Activated CD8-positive, alpha-beta memory T cell treated with anti-CD3 and anti-CD28 coated beads, Interleukin-2, amount 10 ng/mL, durations not matched to agents 7 days and 5 days (primary cell): ENCODE data around the gene TMEM255A. TPM values are rescaled to one million over a fixed set of nuclear protein-coding genes. Genes with fewer than 3 reads are reported as not detected.
"Not testable (repeated sequence)": the region's sequence is repeated elsewhere in the genome, so short reads cannot be mapped to it uniquely, and the experiment has no call there.

Experiments
- ATAC-seq: fragments of 150-1000 bp; cut with Tn5 transposase; one replicate; pipeline ENCODE4 v1.10.0; 2021; ENCODE audit warnings: moderate library complexity
- CTCF ChIA-PET: fragments of 350-600 bp; sonication (Branson Sonifier 250); formaldehyde crosslinking; loops from one replicate; lab custom pipeline; 2021; ENCODE audit warnings: antibody characterized with exemption; lab: Charles Lee
- DNase-seq: peaks from one replicate; pipeline ENCODE4 v3.0.0-alpha.2; 2020
- H3K27ac Mint-ChIP-seq: one replicate; pipeline ENCODE4 v1.8.0; 2021; ENCODE audit warnings: mild to moderate bottlenecking, mixed read lengths
- H3K27me3 Mint-ChIP-seq: one replicate; pipeline ENCODE4 v1.8.0; 2021; ENCODE audit warnings: mixed read lengths
- H3K36me3 Mint-ChIP-seq: one replicate; pipeline ENCODE4 v1.8.0; 2021; ENCODE audit warnings: mild to moderate bottlenecking, mixed read lengths
- H3K4me1 Mint-ChIP-seq: one replicate; pipeline ENCODE4 v1.8.0; 2021; ENCODE audit warnings: mixed read lengths
- H3K4me3 Mint-ChIP-seq: one replicate; pipeline ENCODE4 v1.8.0; 2021; ENCODE audit warnings: mild to moderate bottlenecking, moderate library complexity, mixed read lengths
- H3K9me3 Mint-ChIP-seq: one replicate; pipeline ENCODE4 v1.8.0; 2022; ENCODE audit warnings: low read depth, mixed read lengths
- total RNA-seq, 2 experiments: library from RNA; stranded (reverse); gene quantifications; one replicate each; pipeline ENCODE4 v1.2.3, GENCODE V29; 2021

TMEM255A gene
- under 1 TPM in 1 of 2 experiments, not detected in 1; 0.15 TPM for total RNA-seq

- Mint-ChIP-seq H3K36me3 (no peaks in the 10 kb centered on the region), H3K27me3 (peaks cover 56% of the 10 kb centered on the region), H3K4me1 (peaks cover 34% of the 10 kb centered on the region), H3K4me3 (peak within 1 kb of the TSS; percentile 74), H3K27ac (no peak within 1 kb of the TSS), H3K9me3 (no peaks in the 10 kb centered on the region)
- ATAC-seq: no peak
- CTCF ChIA-PET: interaction anchor here (1.2 to 2.8 kb wide), 3 partner anchors 10 to 70 kb away, joined by 4 to 13 read pairs (median 5); partner anchors contain the start of gene ZBTB33
- DNase-seq: no peak
These were observed at the start of gene TMEM255A for GRCh38 chrX:120310861-120311726. TSS of gene TMEM255A (minus strand) at chrX:120311461. CDS start at chrX:120311309, 152 bp downstream.

GRCh38 chrX:120358737-120359456 is 47.6 kb upstream of the TMEM255A start:
- H3K36me3 Mint-ChIP-seq: no peaks in the 10 kb centered on the region
- no peaks in the 10 kb centered on the region for H3K27me3 Mint-ChIP-seq
- CTCF ChIA-PET: no interaction called here
- H3K27ac Mint-ChIP-seq: no peak overlapping the region
- H3K4me1 Mint-ChIP-seq: no peaks in the 10 kb centered on the region
- H3K4me3 Mint-ChIP-seq: no peak overlapping the region
- DNase-seq (no peak), ATAC-seq (no peak)
- H3K9me3 Mint-ChIP-seq: no peaks in the 10 kb centered on the region

- ATAC-seq (no peak), DNase-seq (no peak)
- no peak overlapping the region for H3K4me3 Mint-ChIP-seq
- H3K27me3 Mint-ChIP-seq: no peaks in the 10 kb centered on the region
- CTCF ChIA-PET: interaction anchor here (1.2 kb wide), 1 partner anchor 143 kb away, joined by 3 read pairs; no protein-coding TSS in a partner anchor
- H3K36me3 Mint-ChIP-seq: no peaks in the 10 kb centered on the region
- H3K9me3 Mint-ChIP-seq: no peaks in the 10 kb centered on the region
- no peak overlapping the region for H3K27ac Mint-ChIP-seq
- no peaks in the 10 kb centered on the region for H3K4me1 Mint-ChIP-seq
These were observed 45.9 kb upstream of the TMEM255A start for GRCh38 chrX:120357186-120357585.

GRCh38 chrX:120356084-120356483 is 44.8 kb upstream of the TMEM255A start:
- H3K27ac Mint-ChIP-seq: no peak overlapping the region
- no peaks in the 10 kb centered on the region for H3K9me3 Mint-ChIP-seq
- no peaks in the 10 kb centered on the region for H3K27me3 Mint-ChIP-seq
- H3K4me1 Mint-ChIP-seq: no peaks in the 10 kb centered on the region
- H3K36me3 Mint-ChIP-seq: no peaks in the 10 kb centered on the region
- ATAC-seq (no peak), DNase-seq (no peak)
- no peak overlapping the region for H3K4me3 Mint-ChIP-seq
- CTCF ChIA-PET: no interaction called here

- no peak for DNase-seq
- H3K27me3 Mint-ChIP-seq: no peaks in the 10 kb centered on the region
- no peaks in the 10 kb centered on the region for H3K4me1 Mint-ChIP-seq
- peaks cover 2% of the 10 kb centered on the region for H3K36me3 Mint-ChIP-seq
- CTCF ChIA-PET: no interaction called here
- H3K27ac Mint-ChIP-seq: no peak overlapping the region
- no peak overlapping the region for H3K4me3 Mint-ChIP-seq
- H3K9me3 Mint-ChIP-seq: no peaks in the 10 kb centered on the region
- ATAC-seq: no peak
These were observed 39.3 kb upstream of the TMEM255A start for GRCh38 chrX:120350450-120351138.

- ATAC-seq, H3K9me3 Mint-ChIP-seq, H3K4me3 Mint-ChIP-seq, CTCF ChIA-PET, H3K36me3 Mint-ChIP-seq, H3K4me1 Mint-ChIP-seq, H3K27me3 Mint-ChIP-seq, H3K27ac Mint-ChIP-seq: not testable (repeated sequence)
- peak; percentile 44 for DNase-seq
These were observed 33.3 kb upstream of the TMEM255A start for GRCh38 chrX:120344566-120344965.

- no peaks in the 10 kb centered on the region for H3K36me3 Mint-ChIP-seq
- DNase-seq (no peak), ATAC-seq (no peak)
- no peaks in the 10 kb centered on the region for H3K9me3 Mint-ChIP-seq
- H3K4me1 Mint-ChIP-seq: no peaks in the 10 kb centered on the region
- H3K27me3 Mint-ChIP-seq: no peaks in the 10 kb centered on the region
- CTCF ChIA-PET: no interaction called here
- no peak overlapping the region for H3K4me3 Mint-ChIP-seq
- no peak overlapping the region for H3K27ac Mint-ChIP-seq
These were observed 25.6 kb upstream of the TMEM255A start for GRCh38 chrX:120336899-120337298.

- no peak for ATAC-seq
- Mint-ChIP-seq H3K4me1 (no peaks in the 10 kb centered on the region), H3K27me3 (no peaks in the 10 kb centered on the region), H3K36me3 (no peaks in the 10 kb centered on the region), H3K4me3 (no peak overlapping the region), H3K9me3 (no peaks in the 10 kb centered on the region), H3K27ac (no peak overlapping the region)
- CTCF ChIA-PET: no interaction called here
- no peak for DNase-seq
These were observed 24.0 kb upstream of the TMEM255A start for GRCh38 chrX:120335289-120335688.

- H3K27me3 Mint-ChIP-seq: no peaks in the 10 kb centered on the region
- CTCF ChIA-PET: no interaction called here
- no peak overlapping the region for H3K27ac Mint-ChIP-seq
- no peaks in the 10 kb centered on the region for H3K4me1 Mint-ChIP-seq
- H3K4me3 Mint-ChIP-seq: no peak overlapping the region
- no peak for DNase-seq
- no peaks in the 10 kb centered on the region for H3K36me3 Mint-ChIP-seq
- H3K9me3 Mint-ChIP-seq: no peaks in the 10 kb centered on the region
- ATAC-seq: no peak
These were observed 23.3 kb upstream of the TMEM255A start for GRCh38 chrX:120334603-120335002.

GRCh38 chrX:120334151-120334550 is 22.9 kb upstream of the TMEM255A start:
- H3K4me1 Mint-ChIP-seq: no peaks in the 10 kb centered on the region
- DNase-seq (no peak), ATAC-seq (no peak)
- no peak overlapping the region for H3K4me3 Mint-ChIP-seq
- no peaks in the 10 kb centered on the region for H3K27me3 Mint-ChIP-seq
- no peak overlapping the region for H3K27ac Mint-ChIP-seq
- CTCF ChIA-PET: no interaction called here
- no peaks in the 10 kb centered on the region for H3K9me3 Mint-ChIP-seq
- H3K36me3 Mint-ChIP-seq: no peaks in the 10 kb centered on the region

- H3K4me1 Mint-ChIP-seq: no peaks in the 10 kb centered on the region
- no peaks in the 10 kb centered on the region for H3K9me3 Mint-ChIP-seq
- no peak overlapping the region for H3K4me3 Mint-ChIP-seq
- H3K27ac Mint-ChIP-seq: no peak overlapping the region
- no peak for ATAC-seq
- H3K36me3 Mint-ChIP-seq: no peaks in the 10 kb centered on the region
- CTCF ChIA-PET: no interaction called here
- no peak for DNase-seq
- H3K27me3 Mint-ChIP-seq: peaks cover 6% of the 10 kb centered on the region
These were observed 21.1 kb upstream of the TMEM255A start for GRCh38 chrX:120332394-120332793.

GRCh38 chrX:120331116-120331515 is 19.9 kb upstream of the TMEM255A start:
- Mint-ChIP-seq H3K27me3 (peaks cover 15% of the 10 kb centered on the region), H3K4me1 (no peaks in the 10 kb centered on the region), H3K4me3 (no peak overlapping the region), H3K9me3 (no peaks in the 10 kb centered on the region), H3K36me3 (no peaks in the 10 kb centered on the region), H3K27ac (no peak overlapping the region)
- ATAC-seq (no peak), DNase-seq (no peak)
- CTCF ChIA-PET: no interaction called here

- CTCF ChIA-PET: no interaction called here
- ATAC-seq (no peak), DNase-seq (no peak)
- H3K9me3 Mint-ChIP-seq: no peaks in the 10 kb centered on the region
- H3K27ac Mint-ChIP-seq: no peak overlapping the region
- H3K4me3 Mint-ChIP-seq: no peak overlapping the region
- peaks cover 17% of the 10 kb centered on the region for H3K27me3 Mint-ChIP-seq
- H3K4me1 Mint-ChIP-seq: no peaks in the 10 kb centered on the region
- H3K36me3 Mint-ChIP-seq: no peaks in the 10 kb centered on the region
These were observed 10.4 kb upstream of the TMEM255A start for GRCh38 chrX:120321520-120322281.
